ENCODE data around the gene ATP11A. TPM values are rescaled to one million over a fixed set of nuclear protein-coding genes. Genes with fewer than 3 reads are reported as not detected.
A peak's percentile ranks its signal among the peaks of the same experiment; 100 is the strongest.

Gene ATP11A
- total RNA-seq, 1 experiment from 2014 or later = 65.3 TPM

DNA sequence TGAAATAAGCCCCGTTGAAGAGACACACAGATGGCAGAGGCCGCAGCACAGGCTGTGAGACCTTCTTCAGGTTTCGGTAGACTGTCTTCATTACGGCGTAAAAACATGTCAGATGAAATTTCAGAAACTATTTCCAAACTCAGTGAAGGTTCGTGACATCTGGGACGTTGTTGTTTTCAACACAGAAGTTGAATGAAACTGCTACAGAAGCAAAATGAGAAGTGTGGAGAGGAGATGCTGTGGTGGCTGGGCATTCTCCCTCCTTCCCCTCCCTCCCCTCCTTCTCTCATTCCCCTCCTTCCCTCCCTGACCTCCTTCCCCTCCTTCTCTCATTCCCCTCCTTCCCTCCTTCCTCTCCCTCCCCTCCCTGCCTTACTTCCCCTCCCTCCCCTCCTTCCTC is 113.6 kb downstream of the ATP11A start:
- Mint-ChIP-seq H3K36me3 (ENCODE audit: insufficient read depth in 1 of 3, low read depth in 3 of 3) (peaks cover 21 to 43% (median 22%) of the 10 kb centered on the region in 3 experiments), H3K27me3 (ENCODE audit: low read depth) (no peaks in the 10 kb centered on the region)
- no CpG with 5 or more reads among the region's 7 CpGs for WGBS (ENCODE audit: extremely low coverage, insufficient read length, low lambda C conversion rate)

More for the DNA sequence above, 113.6 kb downstream of the ATP11A start:
- Histone ChIP-seq H3K18ac (ENCODE audit: insufficient read length, low read depth, low read length) (no peak overlapping the region), H2BK120ac (ENCODE audit: low read depth, low read length, poor library complexity, severe bottlenecking) (no peak overlapping the region), H2BK12ac (ENCODE audit: insufficient read length, low read depth, low read length) (no peak overlapping the region), H3K27me3 (ENCODE audit: insufficient read depth, low read length) (no peaks in the 10 kb centered on the region), H3K23ac (ENCODE audit: insufficient read length, low read depth, low read length) (no peak overlapping the region), H3K23me2 (ENCODE audit: insufficient read length, low read depth, low read length, poor library complexity, severe bottlenecking) (no peaks in the 10 kb centered on the region), H3K9ac (ENCODE audit: extremely low read depth, insufficient read length, low read length) (no peak overlapping the region), H3K4ac (ENCODE audit: low read depth, low read length) (no peak overlapping the region), H2BK20ac (ENCODE audit: low read depth, low read length, poor library complexity, severe bottlenecking) (no peak overlapping the region), H4K8ac (replicated peaks; ENCODE audit: insufficient read length, low read depth, low read length) (no peak overlapping the region), H4K20me1 (ENCODE audit: control insufficient read depth, insufficient read depth, insufficient read length) (no peaks in the 10 kb centered on the region), H3K27ac (ENCODE audit: insufficient read length, low read depth, low read length) (no peak overlapping the region), H4K5ac (ENCODE audit: insufficient read length, low read depth, low read length) (no peak overlapping the region), H3K79me2 (ENCODE audit: insufficient read depth, low read length) (no peaks in the 10 kb centered on the region), H3K56ac (ENCODE audit: insufficient read length, low read depth, low read length) (no peak overlapping the region), H2AK5ac (ENCODE audit: insufficient read length, low read length) (no peak overlapping the region), H4K91ac (ENCODE audit: insufficient read length, low read depth, low read length) (no peak overlapping the region), H3K14ac (ENCODE audit: insufficient read depth, low read length) (no peak overlapping the region), H3K79me1 (ENCODE audit: insufficient read depth, low read depth, low read length, poor library complexity, severe bottlenecking) (no peaks in the 10 kb centered on the region), H2AFZ (ENCODE audit: low read length) (no peak overlapping the region), H2BK15ac (ENCODE audit: low read depth, low read length) (no peak overlapping the region), H3K9me3 (ENCODE audit: control insufficient read depth, low read depth, low read length) (no peaks in the 10 kb centered on the region), H3K4me2 (ENCODE audit: insufficient read depth, insufficient read length, low read length) (no peak overlapping the region), H3K4me1 (ENCODE audit: insufficient read depth, low read length) (no peaks in the 10 kb centered on the region), H2BK5ac (ENCODE audit: insufficient read length, low read length) (no peak overlapping the region), H3T11ph (ENCODE audit: low read length) (no peak overlapping the region)
- TF ChIP-seq, protein P1, sequence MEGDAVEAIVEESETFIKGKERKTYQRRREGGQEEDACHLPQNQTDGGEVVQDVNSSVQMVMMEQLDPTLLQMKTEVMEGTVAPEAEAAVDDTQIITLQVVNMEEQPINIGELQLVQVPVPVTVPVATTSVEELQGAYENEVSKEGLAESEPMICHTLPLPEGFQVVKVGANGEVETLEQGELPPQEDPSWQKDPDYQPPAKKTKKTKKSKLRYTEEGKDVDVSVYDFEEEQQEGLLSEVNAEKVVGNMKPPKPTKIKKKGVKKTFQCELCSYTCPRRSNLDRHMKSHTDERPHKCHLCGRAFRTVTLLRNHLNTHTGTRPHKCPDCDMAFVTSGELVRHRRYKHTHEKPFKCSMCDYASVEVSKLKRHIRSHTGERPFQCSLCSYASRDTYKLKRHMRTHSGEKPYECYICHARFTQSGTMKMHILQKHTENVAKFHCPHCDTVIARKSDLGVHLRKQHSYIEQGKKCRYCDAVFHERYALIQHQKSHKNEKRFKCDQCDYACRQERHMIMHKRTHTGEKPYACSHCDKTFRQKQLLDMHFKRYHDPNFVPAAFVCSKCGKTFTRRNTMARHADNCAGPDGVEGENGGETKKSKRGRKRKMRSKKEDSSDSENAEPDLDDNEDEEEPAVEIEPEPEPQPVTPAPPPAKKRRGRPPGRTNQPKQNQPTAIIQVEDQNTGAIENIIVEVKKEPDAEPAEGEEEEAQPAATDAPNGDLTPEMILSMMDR (conservative IDR thresholded peaks at IDR 0.05) = no peak
- no peak for DNase-seq
- peaks cover 19 to 20% of the 10 kb centered on the region in 2 experiments for H3K4me1 Mint-ChIP-seq
- H3K27ac Mint-ChIP-seq = peak overlapping the region in 1 of 3 experiments; percentile 44; a peak in 1 of 7 replicates
- no peak overlapping the region for H3K4me3 Mint-ChIP-seq
- H3K9me3 Mint-ChIP-seq = peaks cover 12 to 17% of the 10 kb centered on the region in 2 experiments; a peak in 4 of 5 replicates

Measured in H9 (cell line).